GM12878 (cell line): ENCODE data around the gene PPM1N. TPM values are rescaled to one million over a fixed set of nuclear protein-coding genes. Genes with fewer than 3 reads are reported as not detected.

ENCODE experiments used
- ATAC-seq: fragments of 200-7000 bp; cut with Tn5 transposase; 3 replicates; pipeline ENCODE4 v1.9.1; 2020; ENCODE audit warnings: mild to moderate bottlenecking, moderate library complexity
- BruUV-seq: library from RNA; stranded (reverse); fragments of 400-500 nt; replicated peaks from 2 replicates; lab custom pipeline; 2021; lab: Mats Ljungman, UMichigan
- CTCF ChIA-PET: fragments of 300-600 bp; sonication (Branson Sonifier 250); formaldehyde crosslinking; extraction: SDS; loops from one replicate; lab custom pipeline; 2021; ENCODE audit warnings: inconsistent platforms; lab: Yijun Ruan, JAX
- POLR2A ChIA-PET: fragments of 350-600 bp; formaldehyde crosslinking; extraction: SDS; loops from one replicate; lab custom pipeline; 2021; ENCODE audit warnings: inconsistent platforms; lab: Charles Lee
- RAD21 ChIA-PET: fragments of 300-600 bp; sonication (Branson Sonifier 250); formaldehyde crosslinking; loops from one replicate; lab custom pipeline; 2023; ENCODE audit warnings: antibody characterized with exemption; ENCODE audit not compliant: unreplicated experiment; lab: Charles Lee
- SMC1A ChIA-PET: fragments of 300-600 bp; sonication (Branson Sonifier 250); formaldehyde crosslinking; loops from one replicate; lab custom pipeline; 2023; ENCODE audit not compliant: unreplicated experiment, uncharacterized antibody; lab: Charles Lee
- DNase-seq: peaks from one replicate; pipeline ENCODE4 v3.0.0-alpha.2; 2011; ENCODE audit warnings: low read depth, low spot score
- FAIRE-seq: peaks from 3 replicates; lab custom pipeline; 2011; peaks lifted over from hg19 to GRCh38; lab: Jason Lieb, UNC
- H2AFZ ChIP-seq: 2 replicates; pipeline ENCODE4 v1.6.0; 2011; ENCODE audit warnings: low read depth, low read length, control low read depth; ENCODE audit not compliant: control insufficient read depth
- H3K27ac ChIP-seq: 2 replicates; pipeline ENCODE4 v1.5.1; 2011; ENCODE audit warnings: control low read depth; ENCODE audit not compliant: control insufficient read depth, insufficient read depth
- H3K27me3 ChIP-seq, 2 experiments: replicated peaks in 1 of 2; 2 replicates each; pipeline versions ENCODE4 v1.6.0 to v1.6.1; 2011; ENCODE audit warnings: low read length in 1 of 2; ENCODE audit not compliant: control insufficient read depth in 2 of 2, insufficient read depth in 2 of 2
- H3K36me3 ChIP-seq, 2 experiments: 2 replicates each; pipeline ENCODE4 v1.5.1; 2011; ENCODE audit warnings: low read length in 1 of 2; ENCODE audit not compliant: control insufficient read depth in 2 of 2, insufficient read depth in 2 of 2
- H3K4me1 ChIP-seq: 2 replicates; pipeline ENCODE4 v1.6.1; 2011; ENCODE audit warnings: mild to moderate bottlenecking, low read length, moderate library complexity, mixed read lengths; ENCODE audit not compliant: control insufficient read depth, insufficient read depth
- H3K4me2 ChIP-seq: 2 replicates; pipeline ENCODE4 v1.6.0; 2011; ENCODE audit warnings: control low read depth; ENCODE audit not compliant: control insufficient read depth, insufficient read depth
- H3K4me3 ChIP-seq: fragments of 200-600 bp; sonication (generic); 2 replicates; pipeline ENCODE4 v1.5.1; 2016
- H3K79me2 ChIP-seq: 2 replicates; pipeline ENCODE4 v1.6.0; 2011; ENCODE audit warnings: low read length; ENCODE audit not compliant: control insufficient read depth, insufficient read depth
- H3K9ac ChIP-seq: 2 replicates; pipeline ENCODE4 v1.8.0; 2011; ENCODE audit warnings: low read length, control low read depth, mixed read lengths; ENCODE audit not compliant: control insufficient read depth, insufficient read depth
- H3K9me3 ChIP-seq: replicated peaks from 3 replicates; pipeline ENCODE4 v1.5.1; 2011; ENCODE audit warnings: mild to moderate bottlenecking, low read length; ENCODE audit not compliant: control insufficient read depth, insufficient read depth
- H4K20me1 ChIP-seq: 2 replicates; pipeline ENCODE4 v1.6.0; 2011; ENCODE audit not compliant: control insufficient read depth, insufficient read depth
- ATF2 ChIP-seq: IDR thresholded peaks from 2 replicates; pipeline ENCODE4 v1.6.1; 2012; ENCODE audit warnings: low read length, inconsistent platforms
- MLLT1 ChIP-seq: fragments of 450-650 bp; IDR thresholded peaks from 2 replicates; pipeline ENCODE4 v1.6.1; 2016; ENCODE audit warnings: mild to moderate bottlenecking
- WGBS: methylation state at CpG from one replicate; pipeline ENCODE4 v1.1.6; 2016; ENCODE audit warnings: low lambda C conversion rate; ENCODE audit not compliant: insufficient replicate concordance, insufficient coverage; ENCODE audit errors: missing lambda C conversion rate; 5-methylcytosine and 5-hydroxymethylcytosine counted together
- in situ Hi-C: fragments of 300-500 bp; cut with MboI; formaldehyde crosslinking; loops from 9 replicates; pipeline ENCODE4 v1.14.3; 2018; ENCODE audit warnings: mixed read lengths
- intact Hi-C: fragments of 100-400 bp; cut with micrococcal nuclease; formaldehyde crosslinking; loops from one replicate; pipeline ENCODE4 v1.14.2; 2022; ENCODE audit not compliant: unreplicated experiment
- polyA plus RNA-seq, 11 experiments: library from polyadenylated mRNA; depleted of rRNA in 4 of 11; unstranded in 6 of 11; stranded (reverse) in 5 of 11; fragments of >200 nt; fragmentation: Nextera tagmentation in 4 of 11; fragmentation: Illumina TruSeq in 1 of 11; extraction: Ambion mirVana in 4 of 11; extraction: Trizol in 1 of 11; gene quantifications; 1 replicate in 1 of 11; 2 replicates in 10 of 11; pipeline versions ENCODE4 v1.2.1 to v1.2.3, GENCODE V29; 2011 to 2016; ENCODE audit warnings: inconsistent platforms in 2 of 11, missing spikeins in 2 of 11, low read depth in 1 of 11
- total RNA-seq, 4 experiments: library from RNA; depleted of rRNA in 3 of 4; stranded (reverse); fragments of >200 nt in 3 of 4; fragmentation: Illumina TruSeq in 1 of 4; extraction: Trizol in 1 of 4; gene quantifications; 2 replicates each; pipeline versions ENCODE4 v1.2.1 to v1.2.3, GENCODE V29; 2013 to 2021

Gene PPM1N
- total and polyA plus RNA-seq, 10 of the 15 experiments (the other 5 are each of a cell fraction or from before 2014, with no cell fraction given) = 1.6 to 5.4 (median 3.7) TPM

GRCh38 chr19:45484273-45484945 lies 13.8 kb upstream of the PPM1N start:
- ATAC-seq (no peak), DNase-seq (no peak), FAIRE-seq (no peak)
- ChIA-PET CTCF (interaction anchor here (0.6 to 4.1 kb wide), 30 partner anchors 13 to 369 kb away, joined by 3 to 65 read pairs (median 8); partner anchors contain the start of genes EML2, ERCC1, FOSB and PPM1N), SMC1A (interaction anchor here (1.5 to 2.7 kb wide), 6 partner anchors 10 to 158 kb away, joined by 4 to 16 read pairs (median 10); no protein-coding TSS in a partner anchor), POLR2A (interaction anchor here (0.7 to 2.6 kb wide), 7 partner anchors 12 to 158 kb away, joined by 3 to 17 read pairs (median 6); partner anchors contain the start of gene RTN2), RAD21 (interaction anchor here (1.1 to 2.4 kb wide), 11 partner anchors 11 to 157 kb away, joined by 3 to 38 read pairs (median 8); no protein-coding TSS in a partner anchor)
- Histone ChIP-seq H3K27me3 (no peaks in the 10 kb centered on the region), H3K4me3 (no peak overlapping the region), H4K20me1 (no peaks in the 10 kb centered on the region), H3K4me1 (0 out of 2 replicates have a peak, but pooled peaks cover 3% of the 10 kb centered on the region), H3K27ac (no peak overlapping the region), H3K9ac (no peak overlapping the region), H2AFZ (no peak overlapping the region), H3K9me3 (no peaks in the 10 kb centered on the region), H3K79me2 (no peaks in the 10 kb centered on the region), H3K36me3 (no peaks in the 10 kb centered on the region), H3K4me2 (no peak overlapping the region)
- intact Hi-C loops = loop anchor here (10.0 kb wide), 1 partner anchor 390 kb away; the partner anchor contains the start of gene PPP1R37
- in situ Hi-C loops = no loop called here
- peak; percentile 70 for TF ChIP-seq MLLT1
- no peak for TF ChIP-seq ATF2
- 68% methylated on average over 11 of the region's 13 CpGs for WGBS
- BruUV-seq = no TSS peak
